Esophagus muscularis mucosa (tissue), 4 donors: ENCODE data around the gene ASB18. TPM values are rescaled to one million over a fixed set of nuclear protein-coding genes. Genes with fewer than 3 reads are reported as not detected.
"Not testable (repeated sequence)": the region's sequence is repeated elsewhere in the genome, so short reads cannot be mapped to it uniquely, and the experiment has no call there.

ENCODE experiments used
- DNase-seq: peaks from one replicate; pipeline ENCODE4 v3.0.0-alpha.2; 2017; ENCODE audit errors: extremely low spot score
- H3K27ac ChIP-seq, 4 donors: fragments of 200-600 bp; sonication (generic); replicated peaks in 1 of 4; 1 replicate in 3 of 4; 2 replicates in 1 of 4; pipeline ENCODE4 v1.5.1; 2016 to 2019; ENCODE audit warnings: mild to moderate bottlenecking in 1 of 4
- H3K27me3 ChIP-seq, 4 donors: fragments of 200-600 bp; sonication (generic); one replicate each; pipeline versions ENCODE4 v1.5.1 to v1.6.0; 2016 to 2019
- H3K36me3 ChIP-seq, 4 donors: fragments of 200-600 bp; sonication (generic); one replicate each; pipeline ENCODE4 v1.5.1; 2016 to 2019
- H3K4me1 ChIP-seq, 4 donors: fragments of 200-600 bp; sonication (generic); one replicate each; pipeline ENCODE4 v1.5.1; 2016 to 2019
- H3K4me3 ChIP-seq, 4 donors: fragments of 200-600 bp; sonication (generic); 1 replicate in 2 of 4; 2 replicates in 2 of 4; pipeline ENCODE4 v1.5.1; 2016 to 2019; ENCODE audit warnings: mild to moderate bottlenecking in 4 of 4, moderate library complexity in 1 of 4
- H3K9me3 ChIP-seq, 4 donors: fragments of 200-600 bp; sonication (generic); 1 replicate in 3 of 4; 2 replicates in 1 of 4; pipeline ENCODE4 v1.5.1; 2016 to 2019
- EP300 ChIP-seq: sonication (generic); formaldehyde crosslinking; IDR thresholded peaks from one replicate; pipeline ENCODE4 v1.6.1; 2017; ENCODE audit warnings: antibody characterized with exemption
- POLR2A ChIP-seq: fragments of 450-650 bp; IDR thresholded peaks from one replicate; pipeline ENCODE4 v1.6.1; 2017; ENCODE audit warnings: antibody characterized with exemption, moderate library complexity, mild to moderate bottlenecking, low read depth
- POLR2AphosphoS5 ChIP-seq, 2 donors: sonication (generic); formaldehyde crosslinking; IDR thresholded peaks; one replicate each; pipeline ENCODE4 v1.6.1; 2017; ENCODE audit warnings: antibody characterized with exemption in 2 of 2
- WGBS: methylation state at CpG from one replicate; pipeline ENCODE4 v1.1.5; 2018; 5-methylcytosine and 5-hydroxymethylcytosine counted together
- intact Hi-C: fragments of 100-400 bp; cut with DNase I; formaldehyde crosslinking; loops from one replicate; pipeline ENCODE4 v1.15.1; 2023
- total RNA-seq, 4 donors: library from RNA; depleted of rRNA; stranded (reverse); fragments of >200 nt; gene quantifications; one replicate each; pipeline versions ENCODE4 v1.1.0 to v1.2.1, GENCODE V29; 2016
- TF ChIP-seq, protein P1 (sequence below), 3 experiments: fragments of 200-600 bp in 2 of 3; fragments of 450-650 bp in 1 of 3; sonication (generic) in 2 of 3; IDR thresholded peaks; one replicate each; pipeline ENCODE4 v1.5.1; 2017 to 2019; ENCODE audit warnings: antibody characterized with exemption in 3 of 3, mild to moderate bottlenecking in 2 of 3, moderate library complexity in 1 of 3

Gene ASB18
- total RNA-seq, 4 donors from 2014 or later = not detected

DNA sequence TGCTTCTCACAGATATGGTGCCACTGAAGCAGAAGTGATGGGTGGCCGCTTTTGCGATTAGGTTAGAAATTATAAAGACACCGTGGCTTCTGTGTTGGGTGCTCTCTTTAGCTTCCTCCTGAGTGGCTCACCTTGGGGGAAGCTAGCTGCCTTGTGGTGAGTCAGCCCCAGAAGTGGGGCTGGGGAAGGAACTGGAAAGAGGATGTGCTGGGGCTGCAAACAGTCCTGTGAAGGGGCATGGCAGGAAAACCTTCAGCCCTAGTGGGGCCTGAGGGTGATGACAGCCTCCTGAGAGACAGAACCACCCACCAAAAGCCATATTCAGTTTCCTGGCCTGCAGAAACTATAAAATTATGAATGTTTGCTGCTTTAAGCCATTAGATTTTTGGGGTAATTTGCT is 8.9 kb upstream of the ASB18 start:
- intact Hi-C loops = no loop called here
- H3K4me3 ChIP-seq = no peak overlapping the region
- no peak for DNase-seq
- WGBS = 90% methylated on average over 3 of the region's 3 CpGs
- no peaks in the 10 kb centered on the region for H3K36me3 ChIP-seq
- no peaks in the 10 kb centered on the region for H3K27me3 ChIP-seq
- H3K4me1 ChIP-seq = no peaks in the 10 kb centered on the region
- TF ChIP-seq EP300 (no peak), POLR2AphosphoS5 (IDR thresholded peaks at IDR 0.05) (no peak)
- H3K27ac ChIP-seq = no peak overlapping the region
- peaks cover 0 to 9% (median 1%) of the 10 kb centered on the region in 4 donors for H3K9me3 ChIP-seq

DNA sequence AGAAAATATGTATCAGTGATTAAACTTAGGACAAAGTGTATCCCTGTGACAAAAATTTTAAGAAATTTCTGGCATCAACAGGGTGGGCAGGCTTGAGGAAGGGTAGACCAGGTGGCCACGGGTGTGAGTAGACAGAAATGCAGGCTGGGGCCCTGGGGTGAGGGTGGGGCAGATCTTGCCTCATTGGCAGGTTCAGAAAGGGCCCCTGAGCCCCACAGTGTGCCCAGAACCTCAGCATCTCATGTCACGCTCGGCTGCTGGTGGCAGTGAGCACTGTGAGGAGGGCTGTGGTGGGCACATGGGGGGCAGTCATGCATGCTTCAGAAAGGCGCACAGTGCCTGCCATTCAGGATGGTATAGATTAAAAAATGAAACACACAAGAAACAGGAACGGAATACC is 7.6 kb upstream of the ASB18 start:
- Histone ChIP-seq H3K36me3 (no peaks in the 10 kb centered on the region), H3K27me3 (no peaks in the 10 kb centered on the region), H3K4me1 (no peaks in the 10 kb centered on the region), H3K9me3 (peaks cover 0 to 9% (median 0%) of the 10 kb centered on the region in 4 donors), H3K27ac (no peak overlapping the region), H3K4me3 (no peak overlapping the region)
- WGBS = 86% methylated on average over 5 of the region's 5 CpGs
- intact Hi-C loops = no loop called here
- TF ChIP-seq, protein P1, sequence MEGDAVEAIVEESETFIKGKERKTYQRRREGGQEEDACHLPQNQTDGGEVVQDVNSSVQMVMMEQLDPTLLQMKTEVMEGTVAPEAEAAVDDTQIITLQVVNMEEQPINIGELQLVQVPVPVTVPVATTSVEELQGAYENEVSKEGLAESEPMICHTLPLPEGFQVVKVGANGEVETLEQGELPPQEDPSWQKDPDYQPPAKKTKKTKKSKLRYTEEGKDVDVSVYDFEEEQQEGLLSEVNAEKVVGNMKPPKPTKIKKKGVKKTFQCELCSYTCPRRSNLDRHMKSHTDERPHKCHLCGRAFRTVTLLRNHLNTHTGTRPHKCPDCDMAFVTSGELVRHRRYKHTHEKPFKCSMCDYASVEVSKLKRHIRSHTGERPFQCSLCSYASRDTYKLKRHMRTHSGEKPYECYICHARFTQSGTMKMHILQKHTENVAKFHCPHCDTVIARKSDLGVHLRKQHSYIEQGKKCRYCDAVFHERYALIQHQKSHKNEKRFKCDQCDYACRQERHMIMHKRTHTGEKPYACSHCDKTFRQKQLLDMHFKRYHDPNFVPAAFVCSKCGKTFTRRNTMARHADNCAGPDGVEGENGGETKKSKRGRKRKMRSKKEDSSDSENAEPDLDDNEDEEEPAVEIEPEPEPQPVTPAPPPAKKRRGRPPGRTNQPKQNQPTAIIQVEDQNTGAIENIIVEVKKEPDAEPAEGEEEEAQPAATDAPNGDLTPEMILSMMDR (IDR thresholded peaks at IDR 0.05) = no peak
- TF ChIP-seq EP300 = no peak
- no peak for TF ChIP-seq POLR2AphosphoS5 (IDR thresholded peaks at IDR 0.05)
- TF ChIP-seq POLR2A = no peak
- DNase-seq = no peak

DNA sequence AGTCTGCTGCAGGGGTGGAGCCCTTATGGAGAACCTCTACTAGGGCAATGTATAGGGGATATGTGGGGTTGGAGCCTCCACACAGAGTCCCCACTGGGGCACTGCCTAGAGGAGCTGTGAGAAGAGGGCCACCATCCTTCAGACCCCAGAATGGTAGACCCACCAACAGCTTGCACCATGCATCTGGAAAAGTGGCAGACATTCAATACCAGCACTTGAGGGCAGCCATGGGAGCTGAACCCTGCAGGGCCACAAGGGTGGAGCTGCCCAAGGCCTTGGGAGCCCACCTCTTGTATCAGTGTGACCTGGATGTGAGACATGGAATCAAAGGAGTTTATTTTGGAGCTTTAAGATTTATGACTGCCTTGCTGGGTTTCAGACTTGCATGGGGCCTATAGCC is 5.7 kb upstream of the ASB18 start:
- H3K4me3 ChIP-seq, H3K27ac ChIP-seq, intact Hi-C loops, DNase-seq, H3K27me3 ChIP-seq, H3K36me3 ChIP-seq, H3K9me3 ChIP-seq, H3K4me1 ChIP-seq: not testable (repeated sequence)

DNA sequence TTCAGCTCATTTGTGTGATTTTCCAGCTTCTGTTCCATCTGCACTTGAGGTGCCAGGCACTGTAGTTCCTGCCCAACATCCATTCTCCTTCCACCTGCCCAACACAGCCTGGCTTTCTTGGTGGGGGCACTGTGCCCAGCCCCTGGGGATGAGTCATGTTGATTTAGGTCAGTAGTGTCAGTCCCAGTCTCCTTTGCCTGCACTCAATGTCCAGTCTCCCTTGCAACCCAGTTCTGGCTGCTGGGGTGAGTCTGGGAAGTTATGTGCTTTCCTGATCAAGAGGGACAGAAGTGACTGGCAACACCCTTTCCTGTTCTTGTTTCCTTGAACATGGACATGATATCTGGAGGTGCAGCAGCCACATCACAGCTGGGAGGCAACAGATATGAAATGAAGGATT is 1.5 kb upstream of the ASB18 start:
- no peak for TF ChIP-seq POLR2A
- no peak for TF ChIP-seq POLR2AphosphoS5 (IDR thresholded peaks at IDR 0.05)
- TF ChIP-seq, protein P1 (IDR thresholded peaks at IDR 0.05) = no peak
- TF ChIP-seq EP300 = no peak
- Histone ChIP-seq H3K27ac (no peak overlapping the region), H3K4me1 (peaks cover 0 to 6% (median 2%) of the 10 kb centered on the region in 4 donors), H3K36me3 (no peaks in the 10 kb centered on the region), H3K27me3 (no peaks in the 10 kb centered on the region), H3K4me3 (no peak overlapping the region), H3K9me3 (peaks cover 0 to 9% (median 0%) of the 10 kb centered on the region in 4 donors)
- no peak for DNase-seq
- intact Hi-C loops = no loop called here

DNA sequence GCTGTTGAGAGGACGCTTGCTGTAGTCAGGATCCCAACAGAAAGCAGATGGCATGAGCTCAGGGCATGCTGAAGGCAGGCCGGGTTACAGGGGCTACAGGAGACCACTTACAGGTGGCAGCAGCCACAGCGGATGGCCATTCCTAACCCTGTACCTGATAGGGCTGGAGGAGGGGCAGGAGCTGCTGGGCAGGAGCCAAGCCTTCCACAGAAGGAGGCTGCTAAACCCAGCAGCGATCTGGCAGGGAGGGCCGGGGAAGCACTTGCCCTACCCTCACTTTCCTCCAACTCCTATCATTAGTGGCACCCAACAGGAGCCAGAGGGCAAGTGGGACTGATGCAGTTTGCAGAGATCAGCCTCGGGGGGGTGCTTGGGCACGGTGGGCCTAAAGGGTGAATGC is 2.0 kb downstream of the ASB18 start:
- intact Hi-C loops = no loop called here
- no peak for DNase-seq
- H3K4me3 ChIP-seq = no peak overlapping the region
- no peaks in the 10 kb centered on the region for H3K9me3 ChIP-seq
- no peak for TF ChIP-seq EP300
- no peak for TF ChIP-seq POLR2AphosphoS5 (IDR thresholded peaks at IDR 0.05)
- TF ChIP-seq POLR2A = no peak
- TF ChIP-seq, protein P1 (IDR thresholded peaks at IDR 0.05) = no peak
- H3K4me1 ChIP-seq = peaks cover 0 to 6% (median 2%) of the 10 kb centered on the region in 4 donors
- H3K27ac ChIP-seq = no peak overlapping the region
- 85% methylated on average over 5 of the region's 7 CpGs for WGBS
- H3K36me3 ChIP-seq = no peaks in the 10 kb centered on the region
- peaks cover 0 to 18% (median 0%) of the 10 kb centered on the region in 4 donors for H3K27me3 ChIP-seq

DNA sequence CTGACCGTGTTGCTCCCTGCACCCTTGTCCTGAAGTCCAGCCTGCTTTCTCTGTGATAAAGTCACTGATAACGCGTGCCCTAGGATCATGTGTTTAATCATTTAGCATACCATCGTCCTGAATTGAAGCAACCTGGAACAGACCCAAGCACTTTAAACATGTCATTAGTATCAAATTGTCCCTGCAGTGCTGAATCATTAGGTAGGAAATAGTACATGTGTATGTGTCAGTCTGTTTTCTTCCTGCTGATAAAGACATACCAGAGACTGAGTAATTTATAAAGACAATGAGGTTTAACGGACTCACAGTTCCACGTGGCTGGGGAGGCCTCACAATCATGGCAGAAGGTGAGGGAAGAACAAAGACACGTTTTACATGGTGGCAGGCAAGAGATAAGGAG is 2.8 kb downstream of the ASB18 start:
- WGBS = 75% methylated on average over 7 of the region's 7 CpGs
- Histone ChIP-seq H3K4me1 (peaks cover 0 to 6% (median 2%) of the 10 kb centered on the region in 4 donors), H3K4me3 (no peak overlapping the region), H3K27me3 (peaks cover 0 to 21% (median 0%) of the 10 kb centered on the region in 4 donors), H3K36me3 (no peaks in the 10 kb centered on the region), H3K9me3 (no peaks in the 10 kb centered on the region), H3K27ac (no peak overlapping the region)
- DNase-seq = no peak
- TF ChIP-seq POLR2AphosphoS5 (IDR thresholded peaks at IDR 0.05) = no peak
- TF ChIP-seq, protein P1 (IDR thresholded peaks at IDR 0.05) = no peak
- TF ChIP-seq EP300 = no peak
- TF ChIP-seq POLR2A = no peak
- intact Hi-C loops = no loop called here
